OCI-LY3 (cell line): Measurements from ENCODE around the gene GPR45.

Experiments
- H2AFZ ChIP-seq: fragments of 200-600, 300-600 bp; shearing (Covaris generic); 2 replicates; pipeline ENCODE4 v1.6.0; 2014; ENCODE audit warnings: antibody characterized with exemption, low read depth, low read length
- H3K27ac ChIP-seq: fragments of 200-600, 300-600 bp; sonication (generic); 2 replicates; pipeline ENCODE4 v1.5.1; 2014; ENCODE audit warnings: mild to moderate bottlenecking, low read length, moderate library complexity, mixed read lengths
- H3K27me3 ChIP-seq: fragments of 200-600, 300-600 bp; sonication (generic); 2 replicates; pipeline ENCODE4 v1.6.1; 2014; ENCODE audit warnings: low read depth, low read length, mixed read lengths
- H3K36me3 ChIP-seq: fragments of 200-600, 300-600 bp; sonication (generic); replicated peaks from 2 replicates; pipeline ENCODE3; 2014; ENCODE audit warnings: low read depth, low read length, mixed read lengths
- H3K4me1 ChIP-seq: fragments of 300-600, 200-600 bp; sonication (generic); 2 replicates; pipeline ENCODE4 v1.6.1; 2014; ENCODE audit warnings: low read length, mixed read lengths
- H3K4me2 ChIP-seq: fragments of 200-600, 300-600 bp; sonication (generic); 2 replicates; pipeline ENCODE4 v1.6.1; 2014; ENCODE audit warnings: low read length, mixed read lengths
- H3K4me3 ChIP-seq: fragments of 300-600, 200-600 bp; sonication (generic); 2 replicates; pipeline ENCODE4 v1.5.1; 2014; ENCODE audit warnings: antibody characterized with exemption, mild to moderate bottlenecking, low read length, moderate library complexity
- H3K79me2 ChIP-seq: fragments of 300-600, 200-600 bp; shearing (Covaris generic); 2 replicates; pipeline ENCODE4 v1.6.1; 2014; ENCODE audit warnings: mild to moderate bottlenecking, low read length, mixed read lengths
- H3K9ac ChIP-seq: fragments of 300-600, 200-600 bp; shearing (Covaris generic); 2 replicates; pipeline ENCODE4 v1.6.0; 2014; ENCODE audit warnings: mild to moderate bottlenecking, low read length, moderate library complexity
- H3K9me3 ChIP-seq: fragments of 200-600, 300-600 bp; shearing (Covaris generic); 2 replicates; pipeline ENCODE4 v1.6.1; 2014; ENCODE audit warnings: low read length, mixed read lengths; ENCODE audit not compliant: insufficient read depth
- H4K20me1 ChIP-seq: fragments of 200-600, 300-600 bp; sonication (generic); 2 replicates; pipeline ENCODE4 v1.6.1; 2016; ENCODE audit warnings: low read length, mixed read lengths; ENCODE audit not compliant: insufficient read depth
- EZH2phosphoT487 ChIP-seq: fragments of 200-600 bp; shearing (Covaris generic); IDR thresholded peaks from 2 replicates; pipeline ENCODE4 v1.6.1; 2018; ENCODE audit warnings: antibody characterized with exemption, mixed run types, low read depth
- TF ChIP-seq, protein P1 (sequence below): fragments of 200-600, 300-600 bp; sonication (generic); IDR thresholded peaks from 2 replicates; pipeline ENCODE4 v1.5.1; 2014; ENCODE audit warnings: antibody characterized with exemption, low read length, low read depth

GPR45 gene

DNA sequence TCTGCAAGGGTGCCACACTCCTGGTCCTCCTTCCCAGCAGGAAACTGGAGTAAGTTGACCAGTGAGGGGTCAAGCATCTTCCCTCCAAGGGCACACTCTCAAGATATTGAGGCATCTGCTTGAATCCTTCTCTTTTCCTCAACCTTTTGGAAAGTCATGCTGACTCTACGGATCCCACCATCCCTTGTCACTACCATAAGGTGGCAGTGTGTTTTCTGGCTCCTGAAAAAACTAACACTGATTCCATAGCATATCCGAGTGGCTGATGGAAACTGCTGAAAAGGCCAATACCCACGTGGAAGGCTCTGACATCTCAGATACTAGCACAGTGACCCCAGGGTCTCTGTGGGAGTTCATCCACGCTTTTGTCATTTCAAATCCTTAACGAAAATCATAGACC is 37.1 kb downstream of the GPR45 start:
- peaks cover 40% of the 10 kb centered on the region for H3K36me3 ChIP-seq
- H3K4me2 ChIP-seq, result no peak overlapping the region

DNA sequence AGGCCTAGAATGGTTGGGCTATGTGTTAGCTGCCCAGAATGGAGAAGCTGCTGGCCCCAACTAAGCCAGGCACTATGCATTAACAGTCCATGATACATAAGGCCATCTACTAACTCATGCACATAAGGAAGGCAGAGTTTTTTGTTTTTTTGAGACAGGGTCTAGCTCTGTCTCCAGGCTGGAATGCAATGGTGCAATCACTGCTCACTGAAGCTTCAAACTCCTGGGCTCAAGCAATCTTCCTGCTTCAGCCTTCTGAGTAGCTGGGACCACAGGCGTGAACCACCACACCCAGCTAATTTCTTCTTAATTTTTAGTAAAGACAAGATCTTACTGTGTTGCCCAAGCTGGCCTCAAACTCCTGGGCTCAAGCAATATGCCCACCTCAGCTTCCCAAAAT is 37.6 kb downstream of the GPR45 start:
- no peaks in the 10 kb centered on the region for H3K9me3 ChIP-seq
- H3K9ac ChIP-seq, result no peak overlapping the region
- H3K36me3 ChIP-seq, result peaks cover 37% of the 10 kb centered on the region
- TF ChIP-seq, protein P1, sequence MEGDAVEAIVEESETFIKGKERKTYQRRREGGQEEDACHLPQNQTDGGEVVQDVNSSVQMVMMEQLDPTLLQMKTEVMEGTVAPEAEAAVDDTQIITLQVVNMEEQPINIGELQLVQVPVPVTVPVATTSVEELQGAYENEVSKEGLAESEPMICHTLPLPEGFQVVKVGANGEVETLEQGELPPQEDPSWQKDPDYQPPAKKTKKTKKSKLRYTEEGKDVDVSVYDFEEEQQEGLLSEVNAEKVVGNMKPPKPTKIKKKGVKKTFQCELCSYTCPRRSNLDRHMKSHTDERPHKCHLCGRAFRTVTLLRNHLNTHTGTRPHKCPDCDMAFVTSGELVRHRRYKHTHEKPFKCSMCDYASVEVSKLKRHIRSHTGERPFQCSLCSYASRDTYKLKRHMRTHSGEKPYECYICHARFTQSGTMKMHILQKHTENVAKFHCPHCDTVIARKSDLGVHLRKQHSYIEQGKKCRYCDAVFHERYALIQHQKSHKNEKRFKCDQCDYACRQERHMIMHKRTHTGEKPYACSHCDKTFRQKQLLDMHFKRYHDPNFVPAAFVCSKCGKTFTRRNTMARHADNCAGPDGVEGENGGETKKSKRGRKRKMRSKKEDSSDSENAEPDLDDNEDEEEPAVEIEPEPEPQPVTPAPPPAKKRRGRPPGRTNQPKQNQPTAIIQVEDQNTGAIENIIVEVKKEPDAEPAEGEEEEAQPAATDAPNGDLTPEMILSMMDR, result no peak
- TF ChIP-seq EZH2phosphoT487, result no peak
- no peak overlapping the region for H3K27ac ChIP-seq
- no peak overlapping the region for H2AFZ ChIP-seq
- peaks cover 2% of the 10 kb centered on the region for H3K4me1 ChIP-seq
- H3K4me3 ChIP-seq, result no peak overlapping the region
- H3K4me2 ChIP-seq, result no peak overlapping the region
- no peaks in the 10 kb centered on the region for H3K79me2 ChIP-seq
- H4K20me1 ChIP-seq, result no peaks in the 10 kb centered on the region
- H3K27me3 ChIP-seq, result no peaks in the 10 kb centered on the region

More for the DNA sequence above, 37.1 kb downstream of the GPR45 start:
- H3K4me3 ChIP-seq, result no peak overlapping the region
- no peaks in the 10 kb centered on the region for H3K9me3 ChIP-seq
- no peaks in the 10 kb centered on the region for H4K20me1 ChIP-seq
- H3K4me1 ChIP-seq, result peaks cover 7% of the 10 kb centered on the region
- H3K27ac ChIP-seq, result no peak overlapping the region
- no peak overlapping the region for H2AFZ ChIP-seq
- TF ChIP-seq EZH2phosphoT487, result no peak
- TF ChIP-seq, protein P1, result no peak
- no peaks in the 10 kb centered on the region for H3K27me3 ChIP-seq
- no peak overlapping the region for H3K9ac ChIP-seq
- no peaks in the 10 kb centered on the region for H3K79me2 ChIP-seq

DNA sequence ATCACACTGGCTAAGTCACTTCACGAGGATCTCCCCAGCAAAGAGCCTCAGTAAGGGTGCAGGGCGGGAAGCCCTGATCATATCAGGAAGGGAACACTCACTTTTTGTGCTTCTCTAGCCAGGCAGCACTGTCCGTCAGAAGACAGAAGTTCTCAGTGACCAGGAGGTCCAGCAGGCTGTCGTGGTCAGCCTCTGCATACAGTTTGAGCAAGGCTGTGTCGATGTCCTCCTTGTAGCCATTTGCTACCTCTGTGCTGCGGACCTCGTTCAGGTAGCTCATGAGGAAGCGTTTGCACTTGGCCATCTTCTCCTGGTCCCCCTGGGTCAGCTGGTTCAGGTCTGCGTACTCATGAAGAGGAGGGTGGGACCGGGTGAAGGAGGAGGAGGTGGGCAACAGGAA is 38.7 kb downstream of the GPR45 start:
- Histone ChIP-seq H3K27ac (no peak overlapping the region), H4K20me1 (no peaks in the 10 kb centered on the region), H2AFZ (no peak overlapping the region), H3K4me1 (no peaks in the 10 kb centered on the region), H3K79me2 (no peaks in the 10 kb centered on the region), H3K9ac (no peak overlapping the region), H3K36me3 (peaks cover 35% of the 10 kb centered on the region), H3K4me2 (no peak overlapping the region), H3K9me3 (no peaks in the 10 kb centered on the region), H3K4me3 (no peak overlapping the region), H3K27me3 (no peaks in the 10 kb centered on the region)
- no peak for TF ChIP-seq EZH2phosphoT487
- TF ChIP-seq, protein P1, result no peak

DNA sequence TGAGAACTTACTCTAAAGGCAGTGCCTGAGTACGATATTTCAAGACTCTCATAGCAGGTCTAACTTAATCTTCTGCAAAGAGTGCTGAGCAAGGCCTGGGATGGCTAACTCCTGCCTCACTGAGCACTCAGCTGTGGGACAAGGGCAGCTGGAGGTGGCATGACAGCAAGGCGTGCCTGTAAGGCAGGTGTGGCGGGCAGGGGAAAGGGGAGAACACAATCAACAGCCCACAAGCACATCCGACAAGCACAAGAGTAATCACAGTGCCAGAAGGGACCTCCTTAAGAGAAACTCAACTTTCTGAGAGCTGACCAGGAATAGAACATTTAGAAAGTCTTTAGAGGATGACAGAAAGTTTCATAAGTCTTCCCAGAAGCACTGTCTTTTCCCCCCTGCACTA is 42.0 kb downstream of the GPR45 start:
- Histone ChIP-seq H3K27ac (no peak overlapping the region), H3K27me3 (no peaks in the 10 kb centered on the region), H3K79me2 (0 out of 2 replicates have a peak, but pooled peaks cover 3% of the 10 kb centered on the region), H4K20me1 (no peaks in the 10 kb centered on the region), H3K4me2 (no peak overlapping the region), H3K9me3 (no peaks in the 10 kb centered on the region), H3K9ac (no peak overlapping the region), H2AFZ (no peak overlapping the region), H3K4me3 (no peak overlapping the region), H3K36me3 (peaks cover 45% of the 10 kb centered on the region), H3K4me1 (peaks cover 10% of the 10 kb centered on the region)
- TF ChIP-seq, protein P1, result no peak
- TF ChIP-seq EZH2phosphoT487, result no peak
